T-cell (primary cell): ENCODE data around the gene MSLN. TPM values are rescaled to one million over a fixed set of nuclear protein-coding genes. Genes with fewer than 3 reads are reported as not detected.
"Not testable (repeated sequence)": the region's sequence is repeated elsewhere in the genome, so short reads cannot be mapped to it uniquely, and the experiment has no call there.

Experiments
- ATAC-seq, 4 experiments: fragments of 200-7000 bp in 3 of 4; fragments of 150-1000 bp in 1 of 4; cut with Tn5 transposase; replicated peaks in 1 of 4; 1 replicate in 3 of 4; 2 replicates in 1 of 4; pipeline ENCODE4 v1.10.0; 2021; ENCODE audit warnings: moderate library complexity in 3 of 4, mild to moderate bottlenecking in 2 of 4, moderate number of reproducible peaks in 1 of 4
- CTCF ChIA-PET, 2 donors: fragments of 300-600 bp; sonication (Branson Sonifier 250); formaldehyde crosslinking; loops; one replicate each; lab custom pipeline; 2022; ENCODE audit warnings: antibody characterized with exemption in 2 of 2; lab: Charles Lee
- POLR2A ChIA-PET, 2 donors: fragments of 300-600 bp; sonication (Branson Sonifier 250); formaldehyde crosslinking; loops; one replicate each; lab custom pipeline; 2022; ENCODE audit warnings: antibody characterized with exemption in 2 of 2; lab: Charles Lee
- DNase-seq, 35 experiments: peaks; one replicate each; pipeline versions ENCODE4 v3.0.0 to v3.0.0-alpha.2; 2013 to 2023
- H3K27ac ChIP-seq: one replicate; pipeline ENCODE4 v1.5.1; 2013; ENCODE audit warnings: low read length
- H3K27me3 ChIP-seq, 2 experiments: replicated peaks in 1 of 2; 1 replicate in 1 of 2; 2 replicates in 1 of 2; pipeline versions ENCODE4 v1.6.1 to v1.7.0; 2013; ENCODE audit warnings: low read length in 1 of 2, mixed read lengths in 1 of 2; ENCODE audit not compliant: control insufficient read depth in 2 of 2, insufficient read depth in 2 of 2; ENCODE audit errors: extremely low read depth in 1 of 2
- H3K36me3 ChIP-seq, 2 donors: 1 replicate in 1 of 2; 2 replicates in 1 of 2; pipeline versions ENCODE4 v1.6.1 to v1.7.0; 2013; ENCODE audit warnings: low read length in 1 of 2; ENCODE audit not compliant: control insufficient read depth in 2 of 2, insufficient read depth in 1 of 2; ENCODE audit errors: extremely low read depth in 1 of 2
- H3K4me1 ChIP-seq, 2 experiments: 1 replicate in 1 of 2; 2 replicates in 1 of 2; pipeline versions ENCODE4 v1.6.1 to v1.7.0; 2013; ENCODE audit warnings: low read length in 2 of 2, mixed read lengths in 1 of 2; ENCODE audit not compliant: insufficient read depth in 2 of 2, control insufficient read depth in 1 of 2; ENCODE audit errors: extremely low read depth in 1 of 2
- H3K4me3 ChIP-seq, 2 donors: 1 replicate in 1 of 2; 2 replicates in 1 of 2; pipeline versions ENCODE4 v1.5.1 to v1.7.0; 2013; ENCODE audit warnings: mild to moderate bottlenecking in 2 of 2, low read length in 1 of 2, moderate library complexity in 1 of 2; ENCODE audit not compliant: control insufficient read depth in 1 of 2; ENCODE audit errors: extremely low read depth in 1 of 2
- H3K9me3 ChIP-seq: 2 replicates; pipeline ENCODE4 v1.7.0; 2013
- H3K27ac Mint-ChIP-seq, 2 donors: one replicate each; pipeline ENCODE4 v1.8.0; 2020 to 2021; ENCODE audit warnings: mild to moderate bottlenecking in 2 of 2, mixed read lengths in 2 of 2
- H3K27me3 Mint-ChIP-seq, 2 donors: one replicate each; pipeline ENCODE4 v1.8.0; 2021 to 2022; ENCODE audit warnings: mixed read lengths in 2 of 2
- H3K36me3 Mint-ChIP-seq: one replicate; pipeline ENCODE4 v1.8.0; 2021; ENCODE audit warnings: mixed read lengths
- H3K4me1 Mint-ChIP-seq, 3 donors: one replicate each; pipeline ENCODE4 v1.8.0; 2020 to 2022; ENCODE audit warnings: mixed read lengths in 3 of 3, mild to moderate bottlenecking in 1 of 3
- H3K4me3 Mint-ChIP-seq, 3 donors: one replicate each; pipeline ENCODE4 v1.8.0; 2020 to 2022; ENCODE audit warnings: mild to moderate bottlenecking in 3 of 3, mixed read lengths in 3 of 3, moderate library complexity in 3 of 3
- H3K9me3 Mint-ChIP-seq, 3 donors: one replicate each; pipeline ENCODE4 v1.8.0; 2020 to 2022; ENCODE audit warnings: mixed read lengths in 3 of 3
- WGBS: methylation state at CpG from one replicate; pipeline ENCODE4 v1.1.5; 2013; ENCODE audit warnings: missing lambda C conversion rate; ENCODE audit not compliant: insufficient coverage; 5-methylcytosine and 5-hydroxymethylcytosine counted together
- total RNA-seq, 35 experiments: library from RNA in 6 of 35; stranded (reverse) in 6 of 35; fragments of 120-200 nt in 1 of 35; gene quantifications; one replicate each; pipeline versions ENCODE4 v1.2.1 to v1.2.4 and lab custom pipeline; 2013 to 2026

The MSLN gene
- total RNA-seq, 5 donors from 2014 or later (not counting 1 experiment from before 2014, with no cell fraction given): 0.55 to 0.60 TPM; not detected in 3

DNA sequence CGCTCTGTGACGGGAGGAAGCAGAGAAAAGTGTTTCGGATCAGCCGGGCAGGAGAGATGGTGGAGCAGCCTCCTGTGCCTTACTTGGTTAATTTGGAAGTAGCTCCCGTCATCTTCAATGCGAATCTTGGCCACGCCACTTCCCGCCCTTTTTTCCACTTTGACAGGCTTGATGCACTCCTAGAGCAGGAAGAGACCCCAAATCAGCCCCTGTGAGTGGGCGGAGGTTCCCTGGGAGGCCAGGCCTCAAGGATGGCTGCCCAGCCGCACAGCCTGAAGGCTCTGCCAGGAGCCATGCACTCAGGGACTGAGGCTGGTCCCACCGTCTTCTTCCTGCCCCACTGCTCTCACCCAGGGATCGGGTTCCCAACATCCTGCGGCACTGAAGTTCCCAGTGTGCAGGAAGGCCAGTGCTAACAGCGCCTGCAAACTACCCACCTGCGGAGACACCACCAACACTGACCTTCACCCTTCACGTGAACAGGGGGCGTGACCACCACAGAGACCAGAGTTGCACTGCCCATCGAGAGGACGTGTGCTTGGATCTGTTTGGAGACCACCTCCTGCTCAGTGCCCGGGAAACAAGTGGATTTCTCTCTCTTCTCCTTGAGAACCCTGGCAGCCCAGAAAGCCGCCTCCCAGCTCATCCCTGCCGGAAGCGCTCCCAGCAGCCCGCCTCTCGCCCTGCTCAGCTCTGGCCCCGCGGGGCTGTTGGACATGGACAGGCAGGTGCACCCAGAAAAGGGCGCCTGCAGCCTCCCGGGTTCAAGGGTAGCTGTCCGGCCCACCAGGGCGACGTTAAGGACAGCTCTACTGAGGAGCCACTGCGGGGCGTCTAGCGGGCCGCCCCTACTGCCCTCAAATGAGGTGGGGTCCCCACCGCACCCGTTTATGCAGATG is 20.7 kb upstream of the MSLN start:
- Histone ChIP-seq H3K36me3 (peaks cover 19 to 26% of the 10 kb centered on the region in 2 donors), H3K4me3 (peak overlapping the region; percentile 65 to 93), H3K27me3 (peaks cover 0 to 12% of the 10 kb centered on the region in 2 experiments), H3K9me3 (no peaks in the 10 kb centered on the region), H3K4me1 (peaks cover 0 to 19% of the 10 kb centered on the region in 2 experiments), H3K27ac (peak overlapping the region; percentile 63)
- Mint-ChIP-seq H3K36me3 (peaks cover 12% of the 10 kb centered on the region), H3K4me3 (peak overlapping the region; percentile 73 to 79 (median 74)), H3K9me3 (no peaks in the 10 kb centered on the region), H3K27me3 (no peaks in the 10 kb centered on the region), H3K27ac (no peak overlapping the region), H3K4me1 (peaks cover 0 to 15% (median 14%) of the 10 kb centered on the region in 3 donors)
- DNase-seq (no peak), ATAC-seq (no peak)
- ChIA-PET CTCF (no interaction called here), POLR2A (no interaction called here)
- WGBS: 62% methylated on average over 38 of the region's 38 CpGs

DNA sequence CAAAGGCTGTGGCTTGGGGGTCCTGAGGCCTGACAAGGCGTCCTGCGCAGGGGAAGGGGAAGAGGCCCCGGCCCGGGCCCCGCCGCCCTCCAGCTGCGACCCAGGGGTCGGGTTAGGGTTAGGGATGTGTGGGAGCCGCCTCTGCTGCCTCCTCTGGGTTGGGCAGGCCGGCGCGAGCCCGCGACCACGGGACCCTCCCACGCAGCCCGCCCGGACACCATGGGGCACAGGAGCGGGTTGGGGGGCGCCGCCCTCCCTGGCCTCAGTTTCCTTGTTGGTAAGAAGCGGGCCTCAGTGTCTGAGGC is 20.1 kb upstream of the MSLN start:
- Mint-ChIP-seq H3K9me3 (no peaks in the 10 kb centered on the region), H3K4me1 (peaks cover 0 to 15% (median 14%) of the 10 kb centered on the region in 3 donors), H3K27ac (no peak overlapping the region), H3K27me3 (no peaks in the 10 kb centered on the region), H3K36me3 (peaks cover 8% of the 10 kb centered on the region), H3K4me3 (peak overlapping the region; percentile 74 to 79 (median 75))
- 0% methylated on average over 15 of the region's 22 CpGs for WGBS
- Histone ChIP-seq H3K4me1 (peaks cover 0 to 19% of the 10 kb centered on the region in 2 experiments), H3K27me3 (peaks cover 0 to 12% of the 10 kb centered on the region in 2 experiments), H3K27ac (peak overlapping the region; percentile 63), H3K4me3 (peak overlapping the region; percentile 65 to 93), H3K9me3 (no peaks in the 10 kb centered on the region), H3K36me3 (peaks cover 14 to 20% of the 10 kb centered on the region in 2 donors)
- ChIA-PET CTCF (no interaction called here), POLR2A (interaction anchor here in 1 of 2 donors (0.7 kb wide), 1 partner anchor 48 kb away, joined by 6 read pairs; the partner anchor contains the start of genes CHTF18 and RPUSD1)
- ATAC-seq (peak in 3 of 4 experiments; percentile 11 to 20 (median 14)), DNase-seq (no peak)

DNA sequence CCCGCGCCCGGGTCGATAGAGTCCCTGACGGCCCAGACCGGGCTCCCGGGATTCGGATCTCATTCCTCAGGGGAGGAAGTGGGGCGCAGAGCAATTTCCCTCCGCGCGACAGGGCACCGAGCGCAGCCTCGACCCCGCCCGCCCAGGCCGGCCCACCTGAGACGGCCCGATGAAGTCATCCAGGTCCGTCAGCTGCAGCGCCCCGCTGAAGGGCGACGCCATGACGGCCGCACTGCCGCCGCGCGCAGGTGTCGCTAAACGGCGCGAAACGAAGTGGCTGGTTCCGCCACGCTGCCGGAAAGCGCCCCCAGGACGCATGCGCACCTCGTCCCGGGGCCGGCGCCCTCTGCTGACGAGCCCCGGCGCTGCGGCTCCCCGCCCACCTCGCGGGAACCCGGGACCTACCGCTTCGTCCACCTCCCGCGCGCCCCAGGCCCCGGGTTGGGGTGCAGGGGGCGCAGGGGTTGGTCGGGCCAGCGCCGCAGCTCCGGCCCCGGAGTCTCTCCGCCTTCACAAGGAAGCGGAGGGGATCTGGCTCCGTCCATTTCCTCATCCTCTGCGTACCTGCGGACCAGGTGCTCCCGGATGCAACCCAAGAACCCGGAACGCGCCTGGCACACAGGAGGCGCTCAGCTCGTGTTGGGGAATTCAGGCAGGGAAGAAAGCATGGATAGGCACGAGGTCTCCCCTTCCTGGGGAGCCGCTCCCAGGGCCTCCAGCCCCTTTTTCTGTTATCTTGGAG is 19.6 kb upstream of the MSLN start, which contains the start of gene CIAO3:
Gene CIAO3, minus strand, starts transcription at position 234 of the 742 bp plus-strand sequence. Its CDS starts 12 bp downstream, at position 222.
- CTCF ChIA-PET: interaction anchor here (0.6 kb wide), 2 partner anchors 12 to 240 kb away, joined by 4 to 6 read pairs; partner anchors contain the start of gene SOX8 (in 1 of the 2)
- H3K27me3 Mint-ChIP-seq: no peaks in the 10 kb centered on the region
- H3K36me3 Mint-ChIP-seq: peaks cover 7% of the 10 kb centered on the region
- peaks cover 0 to 19% of the 10 kb centered on the region in 2 experiments for H3K4me1 ChIP-seq
- WGBS: under 1% methylated on average over 75 of the region's 79 CpGs
- ATAC-seq (peak; percentile 88 to 94 (median 90)), DNase-seq (peak; percentile 73 to 95 (median 85))
- H3K4me3 ChIP-seq: peak within 1 kb of the TSS; percentile 65 to 93
- H3K27ac ChIP-seq: peak within 1 kb of the TSS; percentile 63
- H3K27ac Mint-ChIP-seq: peak within 1 kb of the TSS in 1 of 2 donors; percentile 34
- H3K4me1 Mint-ChIP-seq: peaks cover 0 to 15% (median 14%) of the 10 kb centered on the region in 3 donors
- H3K4me3 Mint-ChIP-seq: peak within 1 kb of the TSS; percentile 74 to 79 (median 75)
- H3K9me3 Mint-ChIP-seq: no peaks in the 10 kb centered on the region
- POLR2A ChIA-PET: interaction anchor here in 1 of 2 donors (0.7 kb wide), 1 partner anchor 47 kb away, joined by 6 read pairs; the partner anchor contains the start of genes CHTF18 and RPUSD1
- peaks cover 9 to 17% of the 10 kb centered on the region in 2 donors for H3K36me3 ChIP-seq
- no peaks in the 10 kb centered on the region for H3K9me3 ChIP-seq
- H3K27me3 ChIP-seq: peaks cover 0 to 16% of the 10 kb centered on the region in 2 experiments

DNA sequence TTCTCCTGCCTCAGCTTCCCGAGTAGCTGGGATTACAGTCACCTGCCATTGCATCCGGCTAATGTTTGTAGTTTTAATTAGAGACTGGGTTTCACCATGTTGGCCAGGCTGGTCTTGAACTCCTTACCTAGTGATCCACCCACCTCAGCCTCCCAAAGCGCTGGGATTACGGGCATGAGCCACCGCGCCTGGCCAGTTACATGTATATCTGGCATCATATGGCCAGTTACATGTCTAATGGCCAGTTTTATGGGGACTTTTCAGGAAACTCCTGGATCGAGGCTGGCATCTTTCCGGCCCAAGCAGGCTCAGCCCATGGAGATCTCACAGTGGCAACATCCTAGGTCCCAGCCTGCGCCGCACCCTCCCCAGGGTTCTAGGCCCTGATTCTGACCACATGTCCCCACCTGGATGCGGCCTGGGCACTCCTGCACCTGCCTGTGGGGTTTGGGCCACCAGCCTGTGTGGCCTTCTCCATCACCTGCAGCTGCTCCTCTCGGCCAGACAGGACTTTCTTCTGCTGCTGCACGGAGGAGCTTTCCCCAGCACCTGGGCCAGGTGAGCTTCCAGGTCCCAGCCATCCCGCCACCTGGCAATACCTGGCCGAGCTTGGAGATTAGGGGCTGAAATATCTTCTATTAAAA is 18.4 kb upstream of the MSLN start:
- H3K4me1 Mint-ChIP-seq: peaks cover 0 to 15% (median 14%) of the 10 kb centered on the region in 3 donors
- WGBS: 95% methylated on average over 9 of the region's 15 CpGs
- H3K36me3 ChIP-seq: peaks cover 0 to 6% of the 10 kb centered on the region in 2 donors
- H3K4me1 ChIP-seq: peaks cover 0 to 19% of the 10 kb centered on the region in 2 experiments
- H3K27ac ChIP-seq: no peak overlapping the region
- POLR2A ChIA-PET: no interaction called here
- DNase-seq: no peak
- ATAC-seq: no peak
- H3K36me3 Mint-ChIP-seq: peaks cover 4% of the 10 kb centered on the region
- H3K27me3 Mint-ChIP-seq: no peaks in the 10 kb centered on the region
- no peak overlapping the region for H3K27ac Mint-ChIP-seq
- peak overlapping the region; percentile 57 to 74 (median 70) for H3K4me3 Mint-ChIP-seq
- H3K9me3 ChIP-seq: no peaks in the 10 kb centered on the region
- H3K27me3 ChIP-seq: peaks cover 0 to 16% of the 10 kb centered on the region in 2 experiments
- CTCF ChIA-PET: interaction anchor here in 1 of 2 donors (1.1 kb wide), 1 partner anchor 74 kb away, joined by 3 read pairs; the partner anchor contains the start of gene RHOT2
- no peak overlapping the region for H3K4me3 ChIP-seq
- no peaks in the 10 kb centered on the region for H3K9me3 Mint-ChIP-seq

DNA sequence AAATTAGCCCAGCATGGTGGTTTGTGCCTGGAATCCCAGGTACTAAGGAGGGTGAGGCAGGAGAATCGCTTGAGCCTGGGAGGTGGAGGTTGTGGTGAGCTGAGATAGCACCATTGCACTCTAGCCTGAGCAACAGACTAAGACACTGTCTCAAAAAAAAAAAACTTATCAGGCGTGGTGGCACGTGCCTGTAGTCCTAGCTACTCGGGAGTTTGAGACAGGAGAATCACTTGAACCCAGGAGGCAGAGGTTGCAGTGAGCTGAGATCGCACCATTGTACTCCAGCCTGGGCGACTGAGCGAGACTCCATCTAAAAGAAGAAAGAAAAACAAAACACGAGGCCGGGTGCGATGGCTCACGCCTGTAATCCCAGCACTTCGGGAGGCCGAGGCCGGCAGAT is 17.6 kb upstream of the MSLN start:
- not testable (repeated sequence) for H3K27ac Mint-ChIP-seq, DNase-seq, H3K9me3 ChIP-seq, H3K4me3 Mint-ChIP-seq, H3K27me3 Mint-ChIP-seq, H3K36me3 ChIP-seq, H3K27ac ChIP-seq, H3K9me3 Mint-ChIP-seq, ATAC-seq, H3K36me3 Mint-ChIP-seq, H3K4me3 ChIP-seq
- CTCF ChIA-PET: interaction anchor here in 1 of 2 donors (1.1 kb wide), 1 partner anchor 75 kb away, joined by 3 read pairs; the partner anchor contains the start of gene RHOT2
- Histone ChIP-seq H3K27me3 (peaks cover 0 to 16% of the 10 kb centered on the region in 2 experiments), H3K4me1 (peaks cover 0 to 19% of the 10 kb centered on the region in 2 experiments)
- WGBS: 87% methylated on average over 6 of the region's 14 CpGs
- POLR2A ChIA-PET: interaction anchor here in 1 of 2 donors (0.7 kb wide), 1 partner anchor 29 kb away, joined by 3 read pairs; no protein-coding TSS in a partner anchor
- peaks cover 0 to 12% (median 11%) of the 10 kb centered on the region in 3 donors for H3K4me1 Mint-ChIP-seq
